Activated T-cell treated with anti-CD3 and anti-CD28 coated beads for 1 hour (primary cell): Measurements from ENCODE around the gene PSAT1.
A peak's percentile ranks its signal among the peaks of the same experiment; 100 is the strongest.

Source experiments
- DNase-seq: peaks from one replicate; pipeline ENCODE4 v3.0.0-alpha.2; 2020; ENCODE audit warnings: low read depth

Gene PSAT1

GRCh38 chr9:78365748-78366697 is 69.1 kb downstream of the PSAT1 start:
- no peak for DNase-seq

- no peak for DNase-seq
These were observed 69.9 kb downstream of the PSAT1 start for GRCh38 chr9:78366827-78367226.

GRCh38 chr9:78368236-78368635 is 71.3 kb downstream of the PSAT1 start:
- DNase-seq: no peak

- peak; percentile 39 for DNase-seq
These were observed 72.8 kb downstream of the PSAT1 start for GRCh38 chr9:78369639-78370219.

- DNase-seq: no peak
These were observed 74.1 kb downstream of the PSAT1 start for GRCh38 chr9:78370991-78371390.

- no peak for DNase-seq
These were observed 75.1 kb downstream of the PSAT1 start for GRCh38 chr9:78371981-78372380.
